ENCODE results near the gene GJB4. TPM values are rescaled to one million over a fixed set of nuclear protein-coding genes. Genes with fewer than 3 reads are reported as not detected.
"Not testable (repeated sequence)": the region's sequence is repeated elsewhere in the genome, so short reads cannot be mapped to it uniquely, and the experiment has no call there.

Gene GJB4
- total RNA-seq, 2 donors from 2014 or later = 0.46 to 0.81 TPM

GRCh38 chr1:34726861-34727260 lies 32.7 kb upstream of the GJB4 start:
- no peak for TF ChIP-seq CTCF (conservative IDR thresholded peaks at IDR 0.05)
- H3K9ac ChIP-seq (ENCODE audit: extremely low read depth, low read length, poor library complexity, severe bottlenecking) = no peak overlapping the region
- H3K4me1 ChIP-seq (ENCODE audit: control insufficient read depth, insufficient read depth, low read length) = no peaks in the 10 kb centered on the region
- no peak overlapping the region for H3K4me3 Mint-ChIP-seq
- peaks cover 6% of the 10 kb centered on the region for H3K27me3 ChIP-seq (ENCODE audit: control insufficient read depth, insufficient read depth, low read length, poor library complexity, severe bottlenecking)
- no peaks in the 10 kb centered on the region for H3K36me3 ChIP-seq (ENCODE audit: control insufficient read depth, insufficient read depth, low read length)
- H3K27me3 Mint-ChIP-seq (ENCODE audit: insufficient read depth) = peaks cover 16% of the 10 kb centered on the region
- no peak overlapping the region for H3K27ac Mint-ChIP-seq
- no peaks in the 10 kb centered on the region for H3K9me3 ChIP-seq (ENCODE audit: control insufficient read depth, low read length)
- H3K4me3 ChIP-seq (ENCODE audit: low read length) = no peak overlapping the region
- WGBS, 2 experiments (ENCODE audit: insufficient coverage in 1 of 2, insufficient read length in 1 of 2) = 88 to 92% methylated on average over 4 to 6 of the region's 6 CpGs
- no peak overlapping the region for H3K27ac ChIP-seq (ENCODE audit: low read depth, low read length)
- no peaks in the 10 kb centered on the region for H3K9me3 Mint-ChIP-seq
- DNase-seq = peak; percentile 6
- H3K36me3 Mint-ChIP-seq (ENCODE audit: low read depth) = no peaks in the 10 kb centered on the region
- no peaks in the 10 kb centered on the region for H3K4me1 Mint-ChIP-seq

- Histone ChIP-seq H3K27me3 (ENCODE audit: control insufficient read depth, insufficient read depth, low read length, poor library complexity, severe bottlenecking) (no peaks in the 10 kb centered on the region), H3K9ac (ENCODE audit: extremely low read depth, low read length, poor library complexity, severe bottlenecking) (no peak overlapping the region), H3K9me3 (ENCODE audit: control insufficient read depth, low read length) (no peaks in the 10 kb centered on the region), H3K4me3 (ENCODE audit: low read length) (no peak overlapping the region), H3K4me1 (ENCODE audit: control insufficient read depth, insufficient read depth, low read length) (no peaks in the 10 kb centered on the region), H3K36me3 (ENCODE audit: control insufficient read depth, insufficient read depth, low read length) (no peaks in the 10 kb centered on the region), H3K27ac (ENCODE audit: low read depth, low read length) (no peak overlapping the region)
- Mint-ChIP-seq H3K27ac (no peak overlapping the region), H3K4me3 (no peak overlapping the region), H3K27me3 (ENCODE audit: insufficient read depth) (peaks cover 16% of the 10 kb centered on the region), H3K4me1 (no peaks in the 10 kb centered on the region), H3K9me3 (no peaks in the 10 kb centered on the region), H3K36me3 (ENCODE audit: low read depth) (no peaks in the 10 kb centered on the region)
- no peak for DNase-seq
- 93% methylated on average over 4 to 5 of the region's 5 CpGs for WGBS, 2 experiments (ENCODE audit: insufficient coverage in 1 of 2, insufficient read length in 1 of 2)
- no peak for TF ChIP-seq CTCF (conservative IDR thresholded peaks at IDR 0.05)
Measured at GRCh38 chr1:34730485-34730884, 29.1 kb upstream of the GJB4 start.

- not testable (repeated sequence) for H3K4me1 ChIP-seq (ENCODE audit: control insufficient read depth, insufficient read depth, low read length); H3K9me3 ChIP-seq (ENCODE audit: control insufficient read depth, low read length); H3K36me3 ChIP-seq (ENCODE audit: control insufficient read depth, insufficient read depth, low read length); H3K9me3 Mint-ChIP-seq; H3K4me1 Mint-ChIP-seq; H3K9ac ChIP-seq (ENCODE audit: extremely low read depth, low read length, poor library complexity, severe bottlenecking); H3K27me3 ChIP-seq (ENCODE audit: control insufficient read depth, insufficient read depth, low read length, poor library complexity, severe bottlenecking); H3K27ac Mint-ChIP-seq; DNase-seq; H3K4me3 ChIP-seq (ENCODE audit: low read length); H3K36me3 Mint-ChIP-seq (ENCODE audit: low read depth); H3K27ac ChIP-seq (ENCODE audit: low read depth, low read length); H3K4me3 Mint-ChIP-seq
- H3K27me3 Mint-ChIP-seq (ENCODE audit: insufficient read depth) = peaks cover 13% of the 10 kb centered on the region
- 86 to 90% methylated on average over 7 of the region's 7 CpGs for WGBS, 2 experiments (ENCODE audit: insufficient coverage in 1 of 2, insufficient read length in 1 of 2)
Measured at GRCh38 chr1:34732831-34733230, 26.7 kb upstream of the GJB4 start.

- Histone ChIP-seq H3K9me3 (ENCODE audit: control insufficient read depth, low read length) (no peaks in the 10 kb centered on the region), H3K27ac (ENCODE audit: low read depth, low read length) (no peak overlapping the region), H3K27me3 (ENCODE audit: control insufficient read depth, insufficient read depth, low read length, poor library complexity, severe bottlenecking) (no peaks in the 10 kb centered on the region), H3K9ac (ENCODE audit: extremely low read depth, low read length, poor library complexity, severe bottlenecking) (no peak overlapping the region), H3K4me3 (ENCODE audit: low read length) (no peak overlapping the region), H3K36me3 (ENCODE audit: control insufficient read depth, insufficient read depth, low read length) (no peaks in the 10 kb centered on the region), H3K4me1 (ENCODE audit: control insufficient read depth, insufficient read depth, low read length) (peaks cover 7% of the 10 kb centered on the region)
- peaks cover 2% of the 10 kb centered on the region for H3K27me3 Mint-ChIP-seq (ENCODE audit: insufficient read depth)
- H3K36me3 Mint-ChIP-seq (ENCODE audit: low read depth) = no peaks in the 10 kb centered on the region
- WGBS, 2 experiments (ENCODE audit: insufficient coverage in 1 of 2, insufficient read length in 1 of 2) = 92 to 93% methylated on average over 3 to 10 of the region's 10 CpGs
- H3K9me3 Mint-ChIP-seq = no peaks in the 10 kb centered on the region
- peaks cover 24% of the 10 kb centered on the region for H3K4me1 Mint-ChIP-seq
- no peak for DNase-seq
- H3K27ac Mint-ChIP-seq = no peak overlapping the region
- TF ChIP-seq CTCF (conservative IDR thresholded peaks at IDR 0.05) = no peak
- H3K4me3 Mint-ChIP-seq = no peak overlapping the region
Measured at GRCh38 chr1:34736692-34737091, 22.8 kb upstream of the GJB4 start.

- H3K4me3 ChIP-seq (ENCODE audit: low read length); H3K27me3 Mint-ChIP-seq (ENCODE audit: insufficient read depth); H3K27me3 ChIP-seq (ENCODE audit: control insufficient read depth, insufficient read depth, low read length, poor library complexity, severe bottlenecking); H3K27ac Mint-ChIP-seq; H3K36me3 ChIP-seq (ENCODE audit: control insufficient read depth, insufficient read depth, low read length); H3K36me3 Mint-ChIP-seq (ENCODE audit: low read depth); H3K9ac ChIP-seq (ENCODE audit: extremely low read depth, low read length, poor library complexity, severe bottlenecking); DNase-seq; H3K4me3 Mint-ChIP-seq; H3K9me3 Mint-ChIP-seq; H3K27ac ChIP-seq (ENCODE audit: low read depth, low read length); H3K9me3 ChIP-seq (ENCODE audit: control insufficient read depth, low read length): not testable (repeated sequence)
- H3K4me1 ChIP-seq (ENCODE audit: control insufficient read depth, insufficient read depth, low read length) = peaks cover 13% of the 10 kb centered on the region
- WGBS, 2 experiments (ENCODE audit: insufficient coverage in 1 of 2, insufficient read length in 1 of 2) = 77 to 96% methylated on average over 11 to 12 of the region's 12 CpGs
- peaks cover 26% of the 10 kb centered on the region for H3K4me1 Mint-ChIP-seq
Measured at GRCh38 chr1:34737236-34737635, 22.3 kb upstream of the GJB4 start.
